ENCODE measurements around the gene CD40LG. TPM values are rescaled to one million over a fixed set of nuclear protein-coding genes. Genes with fewer than 3 reads are reported as not detected.

CD40LG gene
- total and polyA plus RNA-seq, 2 donors (not counting 1 experiment from before 2014, with no cell fraction given), result 0.13 to 0.30 TPM

DNA sequence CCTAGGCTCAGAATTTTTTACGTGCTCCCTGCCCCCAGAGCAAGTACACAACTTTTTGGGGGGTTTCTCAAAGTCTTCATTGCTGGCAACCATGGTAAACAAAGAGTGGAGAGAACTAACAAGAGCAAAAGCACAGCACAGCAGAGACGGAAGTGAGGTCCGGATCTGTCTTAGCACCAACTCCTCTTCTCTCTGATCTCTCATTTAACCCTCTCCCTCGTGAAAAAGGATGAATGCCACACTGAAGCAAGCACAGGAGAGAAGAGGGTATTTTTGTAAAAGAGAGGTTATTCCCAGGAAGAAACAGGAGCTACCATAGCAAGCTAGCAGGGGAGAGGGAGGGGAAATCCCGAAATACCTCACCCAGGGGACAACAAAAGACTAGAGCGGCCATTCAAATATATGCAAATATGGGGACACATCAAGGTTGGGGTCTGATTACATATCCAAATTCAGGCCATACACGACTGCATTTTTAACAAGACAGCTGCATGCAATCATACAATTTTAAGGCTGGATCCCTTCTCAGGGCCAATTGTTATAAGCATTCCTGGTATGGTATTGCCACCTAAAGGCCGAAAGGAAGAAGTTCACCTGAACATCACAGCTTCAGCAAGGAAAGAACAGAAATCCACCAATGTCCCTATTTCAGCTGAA is 46.6 kb downstream of the CD40LG start:
- Mint-ChIP-seq H3K4me1 (peaks cover 23% of the 10 kb centered on the region), H3K9me3 (ENCODE audit: insufficient read depth) (no peaks in the 10 kb centered on the region), H3K27ac (peak overlapping the region; percentile 71), H3K27me3 (no peaks in the 10 kb centered on the region), H3K4me3 (peak overlapping the region; percentile 55)
- no peaks in the 10 kb centered on the region for H4K20me1 ChIP-seq (ENCODE audit: control insufficient read depth, insufficient read depth, low read length, poor library complexity, severe bottlenecking)
- WGBS (ENCODE audit: insufficient coverage), result no CpG with 5 or more reads among the region's 8 CpGs
- H3K4me3 ChIP-seq (ENCODE audit: control extremely low read depth in 1 of 5, extremely low read depth in 1 of 5, insufficient read depth in 1 of 5, low read depth in 2 of 5, low read length in 4 of 5), result no peak overlapping the region
- H3K79me2 ChIP-seq (ENCODE audit: control insufficient read depth, insufficient read depth, low read length), result no peaks in the 10 kb centered on the region
- H3K4me2 ChIP-seq (replicated peaks; ENCODE audit: low read depth, low read length, poor library complexity, severe bottlenecking), result no peak overlapping the region
- H3K9me3 ChIP-seq (ENCODE audit: control extremely low read depth in 1 of 3, control insufficient read depth in 2 of 3, insufficient read depth in 1 of 3, low read length in 2 of 3), result no peaks in the 10 kb centered on the region
- H3K9ac ChIP-seq (ENCODE audit: low read length), result no peak overlapping the region
- peak overlapping the region; percentile 2 to 4 for H3K27ac ChIP-seq (ENCODE audit: low read length in 2 of 2)
- ATAC-seq (ENCODE audit: low read depth), result peak; percentile 66
- ChIA-PET CTCF (interaction anchor here (0.5 to 1.7 kb wide), 16 partner anchors 14 to 666 kb away, joined by 3 to 15 read pairs (median 3); partner anchors contain the start of gene RBMX), POLR2A (no interaction called here)
- intact Hi-C loops (cut with micrococcal nuclease), result loop anchor here (1.0 kb wide), 1 partner anchor 86 kb away; no protein-coding TSS in a partner anchor
- H3K27me3 ChIP-seq (replicated peaks in 1 of 4; ENCODE audit: control extremely low read depth in 1 of 4, control insufficient read depth in 3 of 4, insufficient read depth in 4 of 4, low read length in 3 of 4), result no peaks in the 10 kb centered on the region
- DNase-seq, result peak; percentile 49
- TF ChIP-seq EZH2 (IDR thresholded peaks at IDR 0.05; ENCODE audit: borderline replicate concordance, insufficient read depth, low read depth, low read length, poor library complexity, severe bottlenecking) (no peak), CTCF (IDR thresholded peaks at IDR 0.05) (peak; percentile 64)
- peaks cover 0 to 8% of the 10 kb centered on the region in 2 experiments for H3K36me3 ChIP-seq (replicated peaks in 1 of 2; ENCODE audit: control extremely low read depth in 1 of 2, control insufficient read depth in 1 of 2, extremely low read depth in 1 of 2, insufficient read depth in 2 of 2, low read length in 1 of 2)
- H3K4me1 ChIP-seq (ENCODE audit: control insufficient read depth in 2 of 2, insufficient read depth in 2 of 2, low read length in 2 of 2), result peaks cover 15 to 25% of the 10 kb centered on the region in 2 donors
- H2AFZ ChIP-seq (ENCODE audit: insufficient read depth, low read depth, low read length, poor library complexity, severe bottlenecking), result no peak overlapping the region

DNA sequence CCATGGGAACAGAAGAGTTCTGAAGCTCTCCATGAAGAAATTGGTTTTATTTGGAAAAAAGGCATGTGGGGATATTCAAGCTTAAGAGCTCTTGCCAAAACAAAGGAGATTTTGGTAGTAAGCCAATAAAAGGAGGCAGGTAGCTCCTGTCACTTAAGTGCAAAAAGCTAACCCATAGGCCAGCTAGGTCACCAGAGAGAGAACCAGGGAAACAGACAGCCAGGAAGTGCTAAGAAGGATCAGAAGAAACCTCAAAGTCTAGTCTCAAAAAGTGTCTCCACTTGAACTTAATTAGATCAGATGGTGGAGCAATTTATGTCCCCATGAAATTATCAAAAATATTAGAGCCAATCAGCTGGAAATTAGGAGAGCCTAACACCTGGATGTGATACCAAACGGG is 49.2 kb downstream of the CD40LG start:
- no peak overlapping the region for H3K9ac ChIP-seq (ENCODE audit: low read length)
- no peaks in the 10 kb centered on the region for H3K9me3 Mint-ChIP-seq (ENCODE audit: insufficient read depth)
- CTCF ChIA-PET, result interaction anchor here (0.5 to 2.6 kb wide), 4 partner anchors 49 to 102 kb away, joined by 3 to 12 read pairs (median 3); no protein-coding TSS in a partner anchor
- H3K36me3 ChIP-seq (replicated peaks in 1 of 2; ENCODE audit: control extremely low read depth in 1 of 2, control insufficient read depth in 1 of 2, extremely low read depth in 1 of 2, insufficient read depth in 2 of 2, low read length in 1 of 2), result no peaks in the 10 kb centered on the region
- H3K4me1 ChIP-seq (ENCODE audit: control insufficient read depth in 2 of 2, insufficient read depth in 2 of 2, low read length in 2 of 2), result peaks cover 0 to 8% of the 10 kb centered on the region in 2 donors
- WGBS (ENCODE audit: insufficient coverage), result no CpG with 5 or more reads among the region's 1 CpG
- H3K79me2 ChIP-seq (ENCODE audit: control insufficient read depth, insufficient read depth, low read length), result no peaks in the 10 kb centered on the region
- H3K4me3 ChIP-seq (ENCODE audit: control extremely low read depth in 1 of 5, extremely low read depth in 1 of 5, insufficient read depth in 1 of 5, low read depth in 2 of 5, low read length in 4 of 5), result no peak overlapping the region
- H2AFZ ChIP-seq (ENCODE audit: insufficient read depth, low read depth, low read length, poor library complexity, severe bottlenecking), result no peak overlapping the region
- ATAC-seq (ENCODE audit: low read depth), result no peak
- H3K4me2 ChIP-seq (replicated peaks; ENCODE audit: low read depth, low read length, poor library complexity, severe bottlenecking), result no peak overlapping the region
- H3K27me3 ChIP-seq (replicated peaks in 1 of 4; ENCODE audit: control extremely low read depth in 1 of 4, control insufficient read depth in 3 of 4, insufficient read depth in 4 of 4, low read length in 3 of 4), result no peaks in the 10 kb centered on the region
- peaks cover 8% of the 10 kb centered on the region for H3K4me1 Mint-ChIP-seq
- no peak for DNase-seq
- no peaks in the 10 kb centered on the region for H4K20me1 ChIP-seq (ENCODE audit: control insufficient read depth, insufficient read depth, low read length, poor library complexity, severe bottlenecking)
- no peaks in the 10 kb centered on the region for H3K27me3 Mint-ChIP-seq
- no peak overlapping the region for H3K27ac ChIP-seq (ENCODE audit: low read length in 2 of 2)
- POLR2A ChIA-PET, result no interaction called here
- peaks cover 0 to 1% (median 0%) of the 10 kb centered on the region in 3 donors for H3K9me3 ChIP-seq (ENCODE audit: control extremely low read depth in 1 of 3, control insufficient read depth in 2 of 3, insufficient read depth in 1 of 3, low read length in 2 of 3)
- H3K4me3 Mint-ChIP-seq, result no peak overlapping the region
- no peak for TF ChIP-seq EZH2 (IDR thresholded peaks at IDR 0.05; ENCODE audit: borderline replicate concordance, insufficient read depth, low read depth, low read length, poor library complexity, severe bottlenecking)
- no peak for TF ChIP-seq CTCF (IDR thresholded peaks at IDR 0.05)
- H3K27ac Mint-ChIP-seq, result no peak overlapping the region
- intact Hi-C loops (cut with micrococcal nuclease), result no loop called here
